Thyroid gland (tissue), 4 donors: ENCODE results near the gene CLINT1. TPM values are rescaled to one million over a fixed set of nuclear protein-coding genes. Genes with fewer than 3 reads are reported as not detected.

Source experiments
- DNase-seq, 2 donors: peaks; one replicate each; pipeline ENCODE4 v3.0.0-alpha.2; 2019
- H3K27ac ChIP-seq, 3 donors: fragments of 200-600 bp; sonication (generic); 1 replicate in 2 of 3; 2 replicates in 1 of 3; pipeline ENCODE4 v1.5.1; 2016 to 2019; ENCODE audit warnings: mild to moderate bottlenecking in 1 of 3, moderate library complexity in 1 of 3
- H3K27me3 ChIP-seq: fragments of 200-600 bp; sonication (generic); one replicate; pipeline ENCODE4 v1.5.1; 2019
- H3K36me3 ChIP-seq, 2 donors: fragments of 200-600 bp; sonication (generic); one replicate each; pipeline ENCODE4 v1.5.1; 2016 to 2019
- H3K4me1 ChIP-seq, 2 donors: fragments of 200-600 bp; sonication (generic); one replicate each; pipeline ENCODE4 v1.5.1; 2017 to 2019
- H3K4me3 ChIP-seq, 3 donors: fragments of 200-600 bp; sonication (generic); replicated peaks in 1 of 3; 1 replicate in 2 of 3; 2 replicates in 1 of 3; pipeline ENCODE4 v1.5.1; 2016; ENCODE audit warnings: mild to moderate bottlenecking in 1 of 3
- H3K9me3 ChIP-seq: fragments of 200-600 bp; sonication (generic); one replicate; pipeline ENCODE4 v1.5.1; 2017
- POLR2A ChIP-seq, 2 donors: fragments of 450-650 bp; IDR thresholded peaks; one replicate each; pipeline ENCODE4 v1.6.1; 2017; ENCODE audit warnings: antibody characterized with exemption in 2 of 2, mild to moderate bottlenecking in 2 of 2, moderate library complexity in 1 of 2
- WGBS, 2 donors: methylation state at CpG; one replicate each; pipeline ENCODE4 v1.1.5; 2017; 5-methylcytosine and 5-hydroxymethylcytosine counted together
- intact Hi-C: fragments of 100-400 bp; cut with DNase I; formaldehyde crosslinking; loops from one replicate; pipeline ENCODE4 v1.15.1; 2023
- total RNA-seq, 4 donors: library from RNA; depleted of rRNA; stranded (reverse); fragments of >200 nt; gene quantifications; one replicate each; pipeline ENCODE4 v1.2.3, GENCODE V29; 2016
- TF ChIP-seq, protein P1 (sequence below), 6 experiments: fragments of 200-600 bp in 3 of 6; fragments of 450-650 bp in 3 of 6; sonication (generic) in 3 of 6; IDR thresholded peaks; one replicate each; pipeline ENCODE4 v1.5.1; 2016 to 2019; ENCODE audit warnings: antibody characterized with exemption in 6 of 6, mild to moderate bottlenecking in 2 of 6, inconsistent platforms in 1 of 6, moderate library complexity in 1 of 6

The CLINT1 gene
- total RNA-seq, 4 donors from 2014 or later = 126 to 198 (median 159) TPM

GRCh38 chr5:157862183-157862851 is 3.4 kb upstream of the CLINT1 start:
- TF ChIP-seq, protein P1, sequence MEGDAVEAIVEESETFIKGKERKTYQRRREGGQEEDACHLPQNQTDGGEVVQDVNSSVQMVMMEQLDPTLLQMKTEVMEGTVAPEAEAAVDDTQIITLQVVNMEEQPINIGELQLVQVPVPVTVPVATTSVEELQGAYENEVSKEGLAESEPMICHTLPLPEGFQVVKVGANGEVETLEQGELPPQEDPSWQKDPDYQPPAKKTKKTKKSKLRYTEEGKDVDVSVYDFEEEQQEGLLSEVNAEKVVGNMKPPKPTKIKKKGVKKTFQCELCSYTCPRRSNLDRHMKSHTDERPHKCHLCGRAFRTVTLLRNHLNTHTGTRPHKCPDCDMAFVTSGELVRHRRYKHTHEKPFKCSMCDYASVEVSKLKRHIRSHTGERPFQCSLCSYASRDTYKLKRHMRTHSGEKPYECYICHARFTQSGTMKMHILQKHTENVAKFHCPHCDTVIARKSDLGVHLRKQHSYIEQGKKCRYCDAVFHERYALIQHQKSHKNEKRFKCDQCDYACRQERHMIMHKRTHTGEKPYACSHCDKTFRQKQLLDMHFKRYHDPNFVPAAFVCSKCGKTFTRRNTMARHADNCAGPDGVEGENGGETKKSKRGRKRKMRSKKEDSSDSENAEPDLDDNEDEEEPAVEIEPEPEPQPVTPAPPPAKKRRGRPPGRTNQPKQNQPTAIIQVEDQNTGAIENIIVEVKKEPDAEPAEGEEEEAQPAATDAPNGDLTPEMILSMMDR (IDR thresholded peaks at IDR 0.05) = no peak
- TF ChIP-seq POLR2A (IDR thresholded peaks at IDR 0.05) = no peak
- WGBS, 2 donors = 78 to 85% methylated on average over 6 of the region's 6 CpGs
- Histone ChIP-seq H3K9me3 (no peaks in the 10 kb centered on the region), H3K36me3 (no peaks in the 10 kb centered on the region), H3K4me1 (peaks cover 0 to 8% of the 10 kb centered on the region in 2 donors), H3K27me3 (no peaks in the 10 kb centered on the region), H3K4me3 (no peak overlapping the region), H3K27ac (no peak overlapping the region)
- DNase-seq = no peak
- intact Hi-C loops = no loop called here

GRCh38 chr5:157860898-157861890 is 2.2 kb upstream of the CLINT1 start:
- Histone ChIP-seq H3K4me3 (no peak overlapping the region), H3K27me3 (no peaks in the 10 kb centered on the region), H3K9me3 (no peaks in the 10 kb centered on the region), H3K36me3 (no peaks in the 10 kb centered on the region), H3K27ac (no peak overlapping the region), H3K4me1 (peaks cover 0 to 19% of the 10 kb centered on the region in 2 donors)
- 60 to 64% methylated on average over 8 of the region's 8 CpGs for WGBS, 2 donors
- TF ChIP-seq POLR2A (IDR thresholded peaks at IDR 0.05) = no peak
- TF ChIP-seq, protein P1 (IDR thresholded peaks at IDR 0.05) = no peak
- DNase-seq = no peak
- intact Hi-C loops = no loop called here

- no peaks in the 10 kb centered on the region for H3K36me3 ChIP-seq
- no peak for TF ChIP-seq POLR2A (IDR thresholded peaks at IDR 0.05)
- TF ChIP-seq, protein P1 (IDR thresholded peaks at IDR 0.05) = no peak
- DNase-seq = no peak
- no peaks in the 10 kb centered on the region for H3K27me3 ChIP-seq
- WGBS, 2 donors = 46 to 47% methylated on average over 7 of the region's 10 CpGs
- no peaks in the 10 kb centered on the region for H3K9me3 ChIP-seq
- intact Hi-C loops = loop anchor here (10.0 kb wide), 1 partner anchor 86 kb away; no protein-coding TSS in a partner anchor
- peak overlapping the region in 2 of 3 donors; percentile 94 for H3K27ac ChIP-seq
- peaks cover 5 to 20% of the 10 kb centered on the region in 2 donors for H3K4me1 ChIP-seq
- peak overlapping the region in 1 of 3 donors; percentile 88 for H3K4me3 ChIP-seq
These were observed 256 bp upstream of the CLINT1 start for GRCh38 chr5:157859227-157859575.

DNA sequence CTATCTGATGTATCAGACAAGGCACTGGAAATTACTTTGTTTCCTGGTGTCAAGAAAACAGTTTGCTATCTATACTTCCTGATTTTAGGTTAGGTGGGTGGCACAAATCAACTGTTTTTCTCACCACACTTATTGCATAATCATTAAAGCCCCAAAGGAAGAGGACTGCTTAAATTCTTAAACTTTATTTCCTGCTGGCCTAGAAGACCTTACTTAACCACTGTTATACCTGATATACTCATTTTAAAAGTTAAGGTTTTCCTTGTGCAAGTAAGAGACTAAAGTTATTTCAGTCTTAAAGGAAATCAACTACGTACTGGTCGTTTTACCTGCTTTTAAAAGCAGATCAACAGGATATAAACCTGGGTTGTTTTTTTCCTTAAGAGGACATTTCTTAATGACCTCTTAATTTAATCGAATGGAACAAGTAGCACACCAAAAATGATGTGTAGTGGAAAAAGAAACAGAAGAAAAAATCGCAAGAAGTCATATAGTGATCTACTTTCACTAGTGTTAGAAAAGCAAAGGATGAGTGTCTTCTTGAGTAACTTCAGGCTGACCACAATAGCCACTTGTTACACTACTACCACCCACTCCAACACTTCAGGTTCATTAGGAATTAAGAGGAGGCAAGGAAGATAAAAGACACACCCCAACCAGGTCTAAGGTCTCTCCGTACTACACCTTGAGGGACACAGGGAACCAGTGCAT is 974 bp downstream of the CLINT1 start:
- intact Hi-C loops = loop anchor here (10.0 kb wide), 1 partner anchor 87 kb away; no protein-coding TSS in a partner anchor
- DNase-seq = no peak

More for the DNA sequence above, 974 bp downstream of the CLINT1 start:
- H3K27ac ChIP-seq = peak overlapping the region; percentile 60 to 94 (median 94)
- peaks cover 5 to 20% of the 10 kb centered on the region in 2 donors for H3K4me1 ChIP-seq
- no peaks in the 10 kb centered on the region for H3K27me3 ChIP-seq
- 0 to 2% methylated on average over 5 of the region's 5 CpGs for WGBS, 2 donors
- H3K36me3 ChIP-seq = no peaks in the 10 kb centered on the region
- TF ChIP-seq POLR2A (IDR thresholded peaks at IDR 0.05) = no peak
- TF ChIP-seq, protein P1 (IDR thresholded peaks at IDR 0.05) = no peak
- no peaks in the 10 kb centered on the region for H3K9me3 ChIP-seq
- peak overlapping the region; percentile 62 to 88 (median 87) for H3K4me3 ChIP-seq
